Activated naive CD8-positive, alpha-beta T cell treated with anti-CD3 and anti-CD28 coated beads for 36 hours (primary cell): ENCODE results near the gene ABCA13. TPM values are rescaled to one million over a fixed set of nuclear protein-coding genes. Genes with fewer than 3 reads are reported as not detected.

Experiments used
- DNase-seq: peaks from one replicate; pipeline ENCODE4 v3.0.0; 2021
- H3K27ac Mint-ChIP-seq: one replicate; pipeline ENCODE4 v1.8.0; 2022; ENCODE audit warnings: mild to moderate bottlenecking, moderate library complexity, mixed read lengths
- H3K27me3 Mint-ChIP-seq: one replicate; pipeline ENCODE4 v1.8.0; 2022; ENCODE audit warnings: mild to moderate bottlenecking, mixed read lengths
- H3K36me3 Mint-ChIP-seq: one replicate; pipeline ENCODE4 v1.8.0; 2021; ENCODE audit warnings: mild to moderate bottlenecking, mixed read lengths
- H3K4me1 Mint-ChIP-seq: one replicate; pipeline ENCODE4 v1.8.0; 2021; ENCODE audit warnings: mixed read lengths
- H3K4me3 Mint-ChIP-seq: one replicate; pipeline ENCODE4 v1.8.0; 2022; ENCODE audit warnings: mild to moderate bottlenecking, moderate library complexity, mixed read lengths
- H3K9me3 Mint-ChIP-seq: one replicate; pipeline ENCODE4 v1.8.0; 2022; ENCODE audit warnings: mixed read lengths
- total RNA-seq, 2 experiments: library from RNA; stranded (reverse); gene quantifications; one replicate each; pipeline ENCODE4 v1.2.3, GENCODE V29; 2021

The ABCA13 gene
- total RNA-seq, 2 experiments from 2014 or later, result 0.04 TPM

GRCh38 chr7:48426331-48426965 lies 255.2 kb downstream of the ABCA13 start:
- no peak overlapping the region for H3K4me3 Mint-ChIP-seq
- no peak for DNase-seq
- no peaks in the 10 kb centered on the region for H3K4me1 Mint-ChIP-seq
- H3K27ac Mint-ChIP-seq, result no peak overlapping the region
- H3K9me3 Mint-ChIP-seq, result no peaks in the 10 kb centered on the region
- H3K36me3 Mint-ChIP-seq, result no peaks in the 10 kb centered on the region
- peaks cover under 1% of the 10 kb centered on the region for H3K27me3 Mint-ChIP-seq

- no peak for DNase-seq
- Mint-ChIP-seq H3K27me3 (peaks cover 3% of the 10 kb centered on the region), H3K27ac (no peak overlapping the region), H3K4me1 (no peaks in the 10 kb centered on the region), H3K4me3 (no peak overlapping the region), H3K36me3 (no peaks in the 10 kb centered on the region), H3K9me3 (no peaks in the 10 kb centered on the region)
Measured at GRCh38 chr7:48426966-48427555, 255.8 kb downstream of the ABCA13 start.

- DNase-seq, result no peak
- Mint-ChIP-seq H3K27me3 (peaks cover 3% of the 10 kb centered on the region), H3K36me3 (no peaks in the 10 kb centered on the region), H3K9me3 (no peaks in the 10 kb centered on the region), H3K4me3 (no peak overlapping the region), H3K27ac (no peak overlapping the region), H3K4me1 (no peaks in the 10 kb centered on the region)
Measured at GRCh38 chr7:48427671-48428070, 256.4 kb downstream of the ABCA13 start.

GRCh38 chr7:48428091-48428684 lies 256.9 kb downstream of the ABCA13 start:
- Mint-ChIP-seq H3K4me1 (no peaks in the 10 kb centered on the region), H3K27ac (no peak overlapping the region), H3K27me3 (peaks cover 3% of the 10 kb centered on the region), H3K36me3 (no peaks in the 10 kb centered on the region), H3K9me3 (no peaks in the 10 kb centered on the region), H3K4me3 (no peak overlapping the region)
- no peak for DNase-seq

GRCh38 chr7:48429117-48429516 lies 257.9 kb downstream of the ABCA13 start:
- Mint-ChIP-seq H3K27me3 (peaks cover 3% of the 10 kb centered on the region), H3K27ac (no peak overlapping the region), H3K4me1 (no peaks in the 10 kb centered on the region), H3K4me3 (no peak overlapping the region), H3K9me3 (peaks cover 2% of the 10 kb centered on the region), H3K36me3 (no peaks in the 10 kb centered on the region)
- no peak for DNase-seq

- no peaks in the 10 kb centered on the region for H3K4me1 Mint-ChIP-seq
- no peak overlapping the region for H3K4me3 Mint-ChIP-seq
- no peaks in the 10 kb centered on the region for H3K36me3 Mint-ChIP-seq
Measured at GRCh38 chr7:48438206-48438605, 266.9 kb downstream of the ABCA13 start.

GRCh38 chr7:48441848-48442492 lies 270.7 kb downstream of the ABCA13 start:
- H3K27me3 Mint-ChIP-seq, result peaks cover 5% of the 10 kb centered on the region

More at GRCh38 chr7:48438206-48438605, 266.9 kb downstream of the ABCA13 start:
- peaks cover 2% of the 10 kb centered on the region for H3K9me3 Mint-ChIP-seq
- H3K27me3 Mint-ChIP-seq, result peaks cover 5% of the 10 kb centered on the region
- DNase-seq, result no peak
- no peak overlapping the region for H3K27ac Mint-ChIP-seq

GRCh38 chr7:48443051-48443450 lies 271.8 kb downstream of the ABCA13 start:
- DNase-seq, result no peak
- no peak overlapping the region for H3K4me3 Mint-ChIP-seq
- H3K9me3 Mint-ChIP-seq, result peaks cover 14% of the 10 kb centered on the region
- H3K27me3 Mint-ChIP-seq, result peaks cover 5% of the 10 kb centered on the region
- H3K4me1 Mint-ChIP-seq, result peaks cover 7% of the 10 kb centered on the region
- peaks cover 3% of the 10 kb centered on the region for H3K36me3 Mint-ChIP-seq
- H3K27ac Mint-ChIP-seq, result no peak overlapping the region

More at GRCh38 chr7:48441848-48442492, 270.7 kb downstream of the ABCA13 start:
- Mint-ChIP-seq H3K27ac (no peak overlapping the region), H3K36me3 (peaks cover 3% of the 10 kb centered on the region), H3K9me3 (peaks cover 14% of the 10 kb centered on the region), H3K4me3 (no peak overlapping the region), H3K4me1 (peaks cover 7% of the 10 kb centered on the region)
- no peak for DNase-seq

GRCh38 chr7:48446721-48447120 lies 275.5 kb downstream of the ABCA13 start:
- DNase-seq, result no peak
- H3K36me3 Mint-ChIP-seq, result peaks cover 3% of the 10 kb centered on the region
- no peak overlapping the region for H3K4me3 Mint-ChIP-seq
- H3K27me3 Mint-ChIP-seq, result no peaks in the 10 kb centered on the region
- H3K9me3 Mint-ChIP-seq, result peaks cover 14% of the 10 kb centered on the region
- no peak overlapping the region for H3K27ac Mint-ChIP-seq
- peaks cover 7% of the 10 kb centered on the region for H3K4me1 Mint-ChIP-seq

GRCh38 chr7:48452218-48452617 lies 281.0 kb downstream of the ABCA13 start:
- Mint-ChIP-seq H3K27ac (no peak overlapping the region), H3K9me3 (no peaks in the 10 kb centered on the region), H3K27me3 (no peaks in the 10 kb centered on the region), H3K4me3 (no peak overlapping the region), H3K36me3 (no peaks in the 10 kb centered on the region), H3K4me1 (no peaks in the 10 kb centered on the region)
- no peak for DNase-seq

GRCh38 chr7:48454750-48455192 lies 283.5 kb downstream of the ABCA13 start:
- H3K4me1 Mint-ChIP-seq, result no peaks in the 10 kb centered on the region
- H3K9me3 Mint-ChIP-seq, result no peaks in the 10 kb centered on the region
- no peaks in the 10 kb centered on the region for H3K27me3 Mint-ChIP-seq
- H3K36me3 Mint-ChIP-seq, result no peaks in the 10 kb centered on the region
- DNase-seq, result no peak
- no peak overlapping the region for H3K27ac Mint-ChIP-seq
- no peak overlapping the region for H3K4me3 Mint-ChIP-seq

- Mint-ChIP-seq H3K27me3 (no peaks in the 10 kb centered on the region), H3K4me1 (no peaks in the 10 kb centered on the region), H3K4me3 (no peak overlapping the region), H3K36me3 (no peaks in the 10 kb centered on the region), H3K9me3 (no peaks in the 10 kb centered on the region), H3K27ac (no peak overlapping the region)
- no peak for DNase-seq
Measured at GRCh38 chr7:48455363-48455762, 284.1 kb downstream of the ABCA13 start.

GRCh38 chr7:48458701-48459524 lies 287.7 kb downstream of the ABCA13 start:
- Mint-ChIP-seq H3K4me3 (no peak overlapping the region), H3K36me3 (no peaks in the 10 kb centered on the region), H3K27me3 (peaks cover 3% of the 10 kb centered on the region), H3K4me1 (no peaks in the 10 kb centered on the region), H3K9me3 (no peaks in the 10 kb centered on the region), H3K27ac (no peak overlapping the region)
- no peak for DNase-seq

GRCh38 chr7:48466713-48467112 lies 295.5 kb downstream of the ABCA13 start:
- no peak for DNase-seq
- H3K27ac Mint-ChIP-seq, result no peak overlapping the region
- no peaks in the 10 kb centered on the region for H3K4me1 Mint-ChIP-seq
- H3K9me3 Mint-ChIP-seq, result no peaks in the 10 kb centered on the region
- H3K4me3 Mint-ChIP-seq, result no peak overlapping the region
- H3K27me3 Mint-ChIP-seq, result peaks cover 3% of the 10 kb centered on the region
- no peaks in the 10 kb centered on the region for H3K36me3 Mint-ChIP-seq

GRCh38 chr7:48471196-48471595 lies 299.9 kb downstream of the ABCA13 start:
- Mint-ChIP-seq H3K4me3 (no peak overlapping the region), H3K9me3 (no peaks in the 10 kb centered on the region), H3K36me3 (no peaks in the 10 kb centered on the region), H3K27ac (no peak overlapping the region), H3K4me1 (no peaks in the 10 kb centered on the region), H3K27me3 (no peaks in the 10 kb centered on the region)
- DNase-seq, result no peak
